Fibroblast of skin of right quadriceps (primary cell): ENCODE results near the gene KRAS.

Experiments used
- DNase-seq: peaks from one replicate; pipeline ENCODE4 v3.0.0-alpha.2; 2013

KRAS gene

GRCh38 chr12:25194722-25195055, 56.0 kb downstream of the KRAS start:
- no peak for DNase-seq

GRCh38 chr12:25194214-25194613, 56.5 kb downstream of the KRAS start:
- peak; percentile 80 for DNase-seq

- DNase-seq: no peak
These were observed 59.9 kb downstream of the KRAS start for GRCh38 chr12:25190793-25191192.

GRCh38 chr12:25189656-25190055, 61.1 kb downstream of the KRAS start:
- DNase-seq: no peak

GRCh38 chr12:25187781-25188180, 62.9 kb downstream of the KRAS start:
- peak; percentile 94 for DNase-seq

GRCh38 chr12:25186788-25187402, 63.8 kb downstream of the KRAS start:
- no peak for DNase-seq

- DNase-seq: no peak
These were observed 64.5 kb downstream of the KRAS start for GRCh38 chr12:25186038-25186787.

GRCh38 chr12:25184132-25184531, 66.6 kb downstream of the KRAS start:
- no peak for DNase-seq

- no peak for DNase-seq
These were observed 68.0 kb downstream of the KRAS start for GRCh38 chr12:25182765-25183164.

GRCh38 chr12:25162866-25163265, 87.9 kb downstream of the KRAS start:
- no peak for DNase-seq

GRCh38 chr12:25156061-25156460, 94.7 kb downstream of the KRAS start:
- no peak for DNase-seq

GRCh38 chr12:25155022-25155576, 95.6 kb downstream of the KRAS start:
- DNase-seq: peak; percentile 50
